Femur (tissue), 1 donor: ENCODE results near the gene GABRB2.
A peak's percentile ranks its signal among the peaks of the same experiment; 100 is the strongest.
"Not testable (repeated sequence)": the region's sequence is repeated elsewhere in the genome, so short reads cannot be mapped to it uniquely, and the experiment has no call there.

Experiments
- DNase-seq: peaks from one replicate; pipeline ENCODE4 v3.0.0-alpha.2; 2017

GABRB2 gene

DNA sequence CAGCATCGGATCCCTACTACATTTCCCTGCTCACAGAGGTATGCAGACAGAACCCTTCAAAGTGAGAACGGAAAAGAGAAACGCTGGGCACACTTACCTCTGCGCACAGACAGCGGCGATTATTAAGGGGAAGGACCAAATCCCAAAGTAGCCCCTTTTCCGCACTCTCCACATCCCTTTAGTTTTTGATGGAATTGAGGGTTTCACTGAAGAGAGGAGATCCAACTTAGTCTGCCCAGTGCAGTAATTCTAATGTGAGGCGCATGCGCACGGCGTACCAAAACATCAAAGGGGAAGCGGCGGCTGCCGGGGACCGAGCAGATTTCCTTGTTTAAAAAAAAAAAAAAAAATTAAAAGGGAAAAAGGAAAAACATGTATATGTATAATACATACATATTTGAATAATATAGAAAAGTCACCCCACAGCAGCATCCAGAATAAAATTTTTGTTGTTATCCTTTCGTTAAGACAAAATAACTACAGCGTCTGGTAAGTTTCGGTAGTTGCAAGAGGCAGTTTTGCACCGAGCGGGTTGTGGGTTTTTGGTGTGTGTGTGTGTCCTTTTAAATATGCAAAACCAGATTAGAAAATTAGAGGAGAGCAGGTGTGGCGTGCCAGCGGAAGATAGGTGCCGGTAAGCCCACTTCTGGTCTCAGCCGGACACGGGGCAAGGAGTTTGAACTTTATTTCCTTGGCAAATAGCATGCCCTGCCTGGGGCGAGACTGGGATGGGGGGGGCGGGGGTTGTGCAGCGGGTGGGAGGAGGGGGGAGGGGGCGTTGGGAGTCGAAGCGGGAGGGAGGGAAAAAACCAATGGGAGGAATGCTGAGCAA is at the start of gene GABRB2:
TSS of gene GABRB2 (minus strand) at position 256 of the 832 bp plus-strand sequence. CDS start at position 174, 82 bp downstream.
- peak; percentile 79 for DNase-seq

DNA sequence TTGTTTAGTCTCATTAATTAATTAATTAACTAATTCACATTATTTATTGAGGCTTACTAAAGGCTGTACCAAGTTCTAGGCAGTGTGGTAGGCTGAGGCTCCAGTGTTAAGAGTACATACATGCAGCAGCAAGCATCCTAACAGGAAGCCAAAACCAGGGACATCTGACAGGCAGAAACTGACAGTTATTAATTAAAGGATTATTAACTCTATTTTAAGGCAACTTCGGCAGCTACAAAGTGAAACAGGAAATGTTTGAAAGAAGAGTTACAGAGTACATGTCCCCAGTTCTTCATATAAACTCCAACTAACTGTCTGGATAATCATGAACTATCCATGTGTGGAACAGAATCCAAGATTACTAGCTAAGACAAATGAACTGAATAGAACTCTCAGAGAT is 39.3 kb upstream of the GABRB2 start:
- DNase-seq = no peak

DNA sequence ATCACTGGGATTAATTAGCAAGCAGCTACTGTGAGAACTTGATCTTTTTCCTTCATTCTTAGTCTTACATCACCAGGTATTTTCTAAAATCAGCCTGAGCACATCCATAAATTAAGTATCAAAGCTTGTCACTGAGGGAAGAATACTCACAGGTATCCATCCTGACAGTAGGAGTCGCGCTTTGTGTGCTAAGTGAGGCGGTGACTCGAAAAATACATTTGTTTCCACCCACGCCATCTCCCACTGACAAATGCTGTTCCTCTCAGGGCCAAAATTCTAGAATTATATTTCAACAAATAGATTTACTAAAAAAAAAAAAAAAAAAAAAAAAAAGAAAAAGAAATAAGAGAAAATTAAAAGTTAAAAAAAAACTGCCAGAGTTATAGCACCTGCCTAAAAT is 34.1 kb upstream of the GABRB2 start:
- no peak for DNase-seq

GRCh38 chr5:161572914-161573313 is 26.4 kb upstream of the GABRB2 start:
- no peak for DNase-seq

DNA sequence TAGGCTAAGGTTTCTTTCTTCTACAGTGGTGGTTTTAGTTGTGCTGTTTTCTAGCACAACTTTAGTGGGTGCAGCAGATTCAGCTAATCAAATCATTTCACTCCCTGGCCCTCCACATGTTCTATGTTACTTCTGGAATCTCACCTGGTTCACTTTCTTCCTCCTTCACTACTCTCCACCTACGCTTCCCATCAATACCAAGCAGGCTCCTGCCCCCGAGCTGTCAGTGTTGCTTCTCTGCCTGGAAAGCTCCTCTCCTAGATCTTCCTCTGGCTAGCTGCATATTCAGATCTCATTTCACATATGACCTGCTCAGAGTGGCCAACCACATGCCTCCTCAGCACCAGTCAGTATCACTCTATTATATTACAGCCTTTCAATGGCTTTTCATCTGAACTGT is 19.6 kb upstream of the GABRB2 start:
- DNase-seq = no peak

DNA sequence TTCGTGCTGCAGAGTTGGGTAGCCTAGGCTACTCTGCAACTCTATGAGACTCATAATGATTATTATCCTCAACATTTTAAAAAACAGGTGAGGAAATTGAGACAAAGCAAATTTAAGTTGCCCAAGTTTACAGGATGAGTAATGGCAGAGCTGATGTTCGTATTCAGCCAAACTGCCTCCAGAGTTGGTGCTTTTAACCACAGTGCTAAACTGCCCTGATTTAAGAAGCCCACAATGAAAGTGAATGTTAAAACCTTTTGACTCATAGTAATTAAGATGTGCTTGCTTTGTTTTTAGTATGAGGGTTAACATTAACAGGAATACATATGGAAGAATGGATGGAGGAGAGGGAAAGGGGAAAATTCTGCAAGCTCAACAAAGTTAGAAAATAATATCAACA is 15.9 kb upstream of the GABRB2 start:
- no peak for DNase-seq

- peak; percentile 73 for DNase-seq
These were observed 2.6 kb upstream of the GABRB2 start for GRCh38 chr5:161549106-161549505.

DNA sequence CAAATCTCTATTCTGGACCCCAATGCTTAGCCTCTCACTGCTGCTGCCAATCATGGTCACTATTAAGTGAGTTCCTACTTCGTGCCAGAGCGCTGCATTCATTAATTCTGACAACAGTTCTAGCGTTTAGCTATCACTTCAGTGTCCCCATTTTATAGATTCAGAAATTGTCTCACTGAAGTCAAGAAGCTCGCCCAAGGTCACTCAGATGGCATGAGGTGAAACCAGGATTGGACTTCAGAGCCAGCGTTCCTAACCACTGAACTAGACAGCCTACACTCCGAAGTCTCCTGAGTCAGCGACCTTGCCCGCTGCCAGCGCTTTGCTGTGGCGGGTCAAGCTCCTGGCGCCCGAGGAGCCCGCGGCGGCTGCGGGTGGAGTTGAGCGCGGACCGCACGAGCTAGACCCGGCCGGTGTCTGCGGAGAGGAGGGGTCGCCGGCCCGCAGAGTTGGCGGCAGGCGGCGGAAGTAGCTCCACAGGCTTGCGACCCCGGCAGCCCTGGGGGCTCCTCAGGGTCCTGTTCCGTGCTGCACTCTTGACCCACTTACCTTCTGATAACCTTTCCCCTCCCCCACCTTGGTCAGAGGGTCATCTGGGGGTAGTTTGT is 2.1 kb upstream of the GABRB2 start:
- DNase-seq = peak; percentile 24

DNA sequence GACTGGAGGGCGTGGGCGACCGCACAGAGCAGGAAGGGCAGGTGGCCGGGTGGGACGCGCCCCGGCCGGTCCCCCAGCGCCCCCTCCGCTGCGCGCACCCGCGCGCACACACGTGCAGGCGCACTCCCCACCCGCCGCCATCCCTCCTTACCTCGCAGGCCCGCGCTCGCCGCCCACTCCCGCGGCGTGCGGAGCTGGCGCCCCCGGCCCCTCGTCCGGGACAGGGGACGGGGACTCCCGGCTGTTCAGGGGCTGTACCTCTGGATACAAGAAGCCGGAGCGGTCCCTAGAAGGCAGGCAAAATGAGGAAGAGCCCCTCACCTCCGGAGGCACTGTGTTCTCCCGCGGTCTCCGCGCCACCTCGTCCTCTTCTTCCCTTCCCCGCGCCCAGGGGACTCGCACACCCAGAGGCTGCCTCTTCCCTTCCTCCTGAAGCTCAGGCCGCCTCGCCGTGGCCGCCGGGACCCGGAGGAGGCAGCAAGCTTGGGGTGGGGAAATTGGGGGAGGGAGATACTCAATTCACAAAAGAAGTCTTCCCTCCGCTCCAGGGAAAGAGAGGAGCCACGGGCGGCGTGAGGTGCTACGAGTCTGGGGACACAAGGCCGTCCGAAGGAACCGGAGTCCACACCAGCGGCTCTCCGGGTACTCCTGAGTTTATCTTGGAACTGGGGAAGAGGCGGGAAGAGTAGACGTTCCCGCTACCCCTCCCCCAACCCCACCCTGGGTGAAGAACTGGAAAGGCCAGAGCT is 1.4 kb upstream of the GABRB2 start:
- DNase-seq = peak; percentile 26

DNA sequence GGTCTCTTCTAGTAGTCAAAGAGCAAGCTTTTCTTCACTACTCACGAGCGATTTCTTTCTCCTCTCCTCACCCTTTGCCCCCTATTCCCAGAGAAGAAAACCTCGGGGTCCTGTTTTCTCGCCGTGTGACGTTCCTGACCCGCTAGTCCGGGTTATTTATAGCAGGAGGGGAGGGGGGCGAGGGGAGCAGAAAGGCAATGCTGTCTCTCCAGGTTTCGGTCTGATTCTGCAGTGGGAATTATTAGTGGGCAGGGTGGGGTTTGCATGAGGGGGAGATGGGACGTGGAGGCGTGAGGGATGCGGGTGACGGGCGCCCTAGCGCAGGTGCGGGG is 847 bp upstream of the GABRB2 start:
- no peak for DNase-seq

DNA sequence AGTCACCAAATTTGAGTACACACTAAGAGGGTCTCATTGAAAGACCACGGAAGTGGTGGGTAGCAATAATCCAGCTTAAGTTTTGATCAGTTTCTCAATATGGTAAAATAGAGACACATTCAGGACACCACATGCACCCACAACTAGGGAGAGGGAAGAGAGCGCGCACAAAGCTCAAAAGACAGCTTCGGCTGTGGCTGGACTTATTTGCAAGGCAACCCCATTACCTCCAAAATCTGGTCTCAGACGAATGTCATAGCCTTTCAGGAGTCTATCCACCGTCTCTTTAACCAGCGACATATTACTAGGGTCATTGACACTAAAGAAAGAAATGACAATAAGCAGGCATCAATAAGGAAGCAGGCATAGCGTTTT is 443 bp downstream of the GABRB2 start:
- no peak for DNase-seq

DNA sequence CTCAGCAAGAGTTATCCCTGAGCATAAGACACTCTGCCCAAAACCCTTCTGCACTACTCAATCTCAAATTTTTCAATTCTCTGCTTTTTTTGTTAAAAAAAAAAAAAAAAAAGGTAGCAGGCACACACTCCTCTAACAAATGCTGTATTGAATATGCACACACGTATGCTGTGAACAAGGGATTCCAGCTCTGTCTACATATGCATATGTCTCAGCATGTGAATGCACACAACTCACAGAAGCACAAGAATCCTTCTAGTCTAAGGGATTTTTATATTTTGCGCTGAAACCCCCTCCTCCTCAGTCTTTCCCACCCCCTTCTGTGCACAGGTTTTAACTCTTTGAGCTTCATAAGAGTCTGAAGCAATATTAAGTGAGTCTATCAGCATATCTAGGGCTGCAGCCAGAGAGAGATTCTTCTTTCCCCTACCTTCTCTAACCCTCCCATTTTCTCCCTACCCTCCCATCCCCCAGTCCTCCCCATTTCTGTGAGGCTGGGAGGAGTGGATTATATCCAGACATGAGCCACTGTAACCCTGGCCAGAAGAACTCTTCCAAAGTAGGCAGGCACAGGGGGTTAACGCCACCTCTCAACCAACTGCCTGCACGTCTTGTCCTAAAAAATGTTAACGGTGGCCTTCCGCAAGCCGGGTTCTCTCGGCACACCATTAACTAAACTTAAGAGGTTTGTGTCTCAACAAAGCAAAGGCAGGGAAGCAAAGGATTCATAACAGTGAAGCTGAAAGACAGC is 1.0 kb downstream of the GABRB2 start:
- DNase-seq = no peak

DNA sequence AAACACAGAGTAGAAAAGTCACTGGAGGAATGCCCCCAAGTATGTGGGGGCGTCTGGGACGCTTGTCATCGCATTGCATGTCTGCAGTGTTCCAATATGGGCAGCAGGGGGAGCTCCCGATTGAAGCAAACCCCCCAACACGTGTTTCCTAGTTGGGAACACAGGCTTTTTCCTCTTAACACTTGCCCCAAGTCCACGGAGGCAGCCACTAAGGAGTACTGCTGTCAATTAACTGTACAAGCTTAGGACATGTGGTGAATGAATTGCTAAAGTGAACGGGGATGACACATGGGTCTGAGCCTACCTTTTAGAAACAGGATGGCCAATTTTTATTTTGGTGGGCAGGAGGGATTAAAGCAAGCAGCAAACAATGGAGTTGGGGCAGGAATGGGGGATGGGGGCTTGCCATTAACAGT is 2.2 kb downstream of the GABRB2 start:
- DNase-seq = peak; percentile 41

DNA sequence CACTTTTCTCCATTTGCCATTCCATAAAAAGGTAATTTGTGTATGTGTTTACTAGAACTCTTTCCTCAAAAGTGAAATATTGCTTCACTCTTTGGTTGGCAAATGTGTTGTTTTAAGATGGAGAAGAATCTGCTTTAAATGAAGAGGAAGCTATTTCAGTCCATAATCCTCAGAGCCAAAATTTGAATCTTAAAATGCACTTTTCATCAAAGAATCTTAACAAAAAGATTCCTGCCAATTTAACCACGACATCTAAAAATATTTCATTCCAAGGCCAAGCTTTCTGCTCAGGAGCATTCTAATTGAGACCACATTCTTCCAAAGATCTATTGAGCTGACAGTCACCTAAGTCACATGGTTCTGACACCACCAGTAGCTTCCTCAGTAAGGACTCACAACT is 7.5 kb downstream of the GABRB2 start:
- no peak for DNase-seq

DNA sequence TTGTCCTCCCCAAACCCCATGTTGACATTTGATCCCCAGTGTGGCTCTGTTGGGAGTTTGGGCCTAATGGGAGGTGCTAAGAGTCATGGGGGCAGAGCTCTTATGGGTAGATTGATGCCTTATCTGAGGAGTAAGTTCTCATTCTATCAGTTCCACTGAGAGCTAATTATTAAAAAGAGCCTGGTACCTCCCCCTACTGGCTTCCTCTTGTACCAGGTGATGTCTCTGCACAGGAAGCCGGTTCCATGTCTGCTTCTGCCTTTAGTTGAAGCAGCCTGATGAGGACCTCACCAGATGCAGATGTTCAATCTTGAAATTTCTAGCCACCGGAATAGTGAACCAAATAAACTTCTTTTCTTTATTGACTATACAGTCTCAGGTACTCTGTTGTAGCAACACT is 10.8 kb downstream of the GABRB2 start:
- no peak for DNase-seq

- DNase-seq = no peak
These were observed 15.8 kb downstream of the GABRB2 start for GRCh38 chr5:161530700-161531099.

GRCh38 chr5:161513942-161514341 is 32.6 kb downstream of the GABRB2 start:
- DNase-seq = peak; percentile 33

DNA sequence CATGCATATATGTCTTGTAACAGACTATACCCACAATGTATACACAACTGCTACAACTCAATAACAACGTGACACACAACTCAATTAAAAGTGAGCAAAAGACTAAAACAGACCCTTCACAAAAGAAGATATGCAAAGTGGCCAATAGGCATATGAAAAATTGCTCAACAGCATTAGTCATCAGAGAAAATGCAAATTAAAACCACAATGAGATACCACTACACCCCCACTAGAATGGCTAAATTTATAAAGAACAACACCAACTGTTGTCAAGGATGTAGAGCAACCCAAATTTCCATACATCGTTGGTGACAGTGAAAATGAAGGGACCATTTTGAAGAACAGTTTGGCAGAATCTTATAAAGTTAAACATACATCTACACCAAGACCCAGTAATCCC is 38.9 kb downstream of the GABRB2 start:
- DNase-seq = no peak

- DNase-seq = not testable (repeated sequence)
These were observed 41.4 kb downstream of the GABRB2 start for GRCh38 chr5:161505160-161505559.

DNA sequence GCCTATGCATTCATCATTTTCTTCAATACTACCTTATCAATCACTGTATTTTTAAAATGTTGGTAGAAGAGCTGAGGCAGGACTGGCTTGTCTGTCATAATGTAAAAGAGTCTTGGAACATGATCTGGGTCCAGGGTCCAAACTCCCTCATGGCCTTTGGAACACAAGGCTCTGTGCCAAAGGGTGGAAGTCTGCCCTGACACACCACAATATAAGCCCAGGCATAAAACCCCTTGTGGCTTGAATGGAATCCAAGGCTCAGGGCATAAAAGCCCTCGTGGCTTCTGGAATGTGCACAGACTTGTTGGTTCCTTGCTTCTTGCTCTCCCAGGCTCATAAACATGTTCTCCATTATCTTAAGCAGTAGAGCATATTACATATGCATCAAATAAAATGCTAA is 48.0 kb downstream of the GABRB2 start:
- no peak for DNase-seq

- no peak for DNase-seq
These were observed 62.8 kb downstream of the GABRB2 start for GRCh38 chr5:161483721-161484120.

DNA sequence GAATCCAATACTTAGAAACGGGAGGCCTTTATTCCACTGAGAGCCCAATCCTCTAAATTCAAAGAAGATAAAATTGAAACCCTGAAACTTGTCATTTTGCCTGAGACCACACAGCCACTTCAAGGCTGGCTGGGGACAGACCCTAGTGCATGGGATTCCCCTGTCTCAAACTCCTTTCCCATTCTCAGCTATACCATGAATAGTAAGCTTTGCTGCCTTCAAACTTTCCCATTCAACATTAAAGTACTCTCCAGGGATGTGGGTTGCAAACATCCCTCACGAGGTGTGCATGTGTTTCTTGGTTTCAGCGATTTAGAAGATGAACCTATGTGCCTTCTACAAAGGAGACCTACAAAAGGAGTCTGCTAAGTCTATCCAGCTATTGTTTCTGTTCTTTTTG is 64.6 kb downstream of the GABRB2 start:
- DNase-seq = no peak
